ENCODE results near the gene FALEC.

GRCh38 chr1:150566589-150567340 is 51.2 kb downstream of the FALEC start:
- TF ChIP-seq POLR2AphosphoS5 (IDR thresholded peaks at IDR 0.05; ENCODE audit: low read depth, low read length) (no peak), TAF1 (IDR thresholded peaks at IDR 0.05; ENCODE audit: borderline replicate concordance, insufficient read depth, low read length) (no peak)

All from PFSK-1 (cell line).